ENCODE measurements around the gene CLIC6. TPM values are rescaled to one million over a fixed set of nuclear protein-coding genes. Genes with fewer than 3 reads are reported as not detected.
A peak's percentile ranks its signal among the peaks of the same experiment; 100 is the strongest.

Gene CLIC6
- polyA plus RNA-seq, 6 donors from 2014 or later: not detected

DNA sequence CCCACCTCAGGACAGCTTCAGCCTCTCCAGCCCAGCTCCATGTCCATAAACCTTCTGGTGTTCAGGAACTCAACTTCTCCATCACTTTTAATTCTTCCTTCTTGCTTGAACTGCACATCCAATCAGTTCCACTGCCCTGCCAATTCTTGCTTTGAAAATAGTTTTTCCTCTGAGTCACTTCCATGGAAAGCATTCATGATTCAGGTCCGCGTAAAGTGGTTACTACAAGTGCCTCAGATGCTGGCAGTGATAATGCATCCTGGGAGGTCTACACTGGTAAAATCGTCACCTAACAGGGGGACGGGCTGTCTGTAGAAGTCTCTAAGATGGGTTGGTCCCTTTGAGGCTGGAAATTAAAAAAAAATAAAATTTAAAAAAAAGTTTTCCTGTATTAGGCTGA is 27.9 kb upstream of the CLIC6 start:
- ATAC-seq (ENCODE audit: low read depth in 2 of 2) (no peak), DNase-seq (no peak)
- no peak overlapping the region for H3K27ac Mint-ChIP-seq
- peaks cover 24 to 26% (median 25%) of the 10 kb centered on the region in 3 donors for H3K4me1 Mint-ChIP-seq
- no peaks in the 10 kb centered on the region for H3K27me3 Mint-ChIP-seq
- no peak overlapping the region for H3K4me3 Mint-ChIP-seq
- H3K36me3 Mint-ChIP-seq: no peaks in the 10 kb centered on the region
- H3K9me3 Mint-ChIP-seq: peaks cover 0 to 1% (median 0%) of the 10 kb centered on the region in 7 donors

DNA sequence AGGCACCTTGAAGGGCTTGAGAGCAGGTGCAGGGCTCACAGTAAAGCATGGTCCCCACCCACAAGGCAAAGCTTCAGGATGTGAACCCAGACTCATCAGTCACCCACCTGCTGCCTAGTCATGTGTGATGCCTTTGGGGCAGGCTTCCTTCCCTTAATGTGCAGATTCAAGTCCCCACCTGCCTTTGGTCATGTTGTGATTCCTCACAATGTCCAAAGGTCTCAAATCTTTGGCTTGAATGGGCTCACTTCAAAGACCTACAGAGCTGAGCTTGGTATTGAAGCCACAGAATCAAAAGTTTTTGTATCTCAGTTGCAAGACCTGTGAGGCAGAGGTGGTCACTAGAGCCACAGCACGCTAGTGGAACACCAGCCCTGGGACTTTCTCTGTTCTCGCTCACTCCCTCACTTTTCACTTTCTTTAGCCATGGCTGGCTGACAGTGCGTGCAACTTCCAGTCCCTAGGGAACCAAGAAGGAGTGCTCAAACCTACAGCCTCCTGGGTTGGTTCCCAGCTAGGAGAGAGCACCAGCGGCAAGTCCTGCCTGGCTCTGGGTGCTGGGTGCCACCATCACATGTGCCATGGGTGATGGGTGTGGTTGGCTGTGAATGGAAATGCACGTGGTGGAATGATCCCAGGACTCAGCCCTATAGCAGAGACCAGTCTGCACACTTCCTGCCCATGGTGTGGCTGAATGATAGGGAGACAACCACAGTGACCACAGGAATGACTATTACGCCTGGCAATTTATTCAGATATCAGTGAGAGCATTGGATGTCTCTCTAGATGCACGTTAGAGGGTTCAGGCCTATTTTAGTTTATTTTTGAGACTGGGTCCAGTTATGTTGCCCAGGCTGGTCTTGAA is 26.4 kb upstream of the CLIC6 start:
- H3K27ac Mint-ChIP-seq: peak overlapping the region in 2 of 6 donors; percentile 56 to 85

DNA sequence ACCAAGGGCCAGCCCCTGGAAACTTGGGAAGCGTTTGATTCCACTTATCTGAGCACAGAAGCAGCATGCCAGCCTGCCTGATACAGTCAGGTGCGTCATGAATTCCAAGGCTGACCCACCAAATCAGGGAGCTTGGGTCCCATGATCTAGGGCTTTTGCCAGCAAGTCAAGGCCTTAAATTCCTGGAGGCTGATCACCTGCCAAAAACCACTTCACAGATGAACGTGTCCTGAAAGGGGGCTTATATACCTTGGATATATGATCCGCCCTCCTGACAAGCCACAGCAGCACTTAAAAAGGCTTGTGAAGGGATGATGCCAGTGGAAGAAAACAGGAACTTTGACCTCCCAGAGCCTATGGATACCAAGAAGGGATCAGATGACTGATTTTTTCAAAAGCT is 24.0 kb upstream of the CLIC6 start:
- H3K4me1 Mint-ChIP-seq: peaks cover 24 to 30% (median 26%) of the 10 kb centered on the region in 3 donors
- H3K27ac Mint-ChIP-seq: no peak overlapping the region

More for the DNA sequence above, 26.4 kb upstream of the CLIC6 start:
- peaks cover 24 to 26% (median 25%) of the 10 kb centered on the region in 3 donors for H3K4me1 Mint-ChIP-seq
- H3K36me3 Mint-ChIP-seq: no peaks in the 10 kb centered on the region
- no peaks in the 10 kb centered on the region for H3K9me3 Mint-ChIP-seq
- peak overlapping the region in 2 of 8 donors; percentile 12 to 54 for H3K4me3 Mint-ChIP-seq
- peaks cover 0 to 5% (median 4%) of the 10 kb centered on the region in 3 donors for H3K27me3 Mint-ChIP-seq
- peak; percentile 60 to 63 for ATAC-seq (ENCODE audit: low read depth in 2 of 2)
- no peak for DNase-seq

DNA sequence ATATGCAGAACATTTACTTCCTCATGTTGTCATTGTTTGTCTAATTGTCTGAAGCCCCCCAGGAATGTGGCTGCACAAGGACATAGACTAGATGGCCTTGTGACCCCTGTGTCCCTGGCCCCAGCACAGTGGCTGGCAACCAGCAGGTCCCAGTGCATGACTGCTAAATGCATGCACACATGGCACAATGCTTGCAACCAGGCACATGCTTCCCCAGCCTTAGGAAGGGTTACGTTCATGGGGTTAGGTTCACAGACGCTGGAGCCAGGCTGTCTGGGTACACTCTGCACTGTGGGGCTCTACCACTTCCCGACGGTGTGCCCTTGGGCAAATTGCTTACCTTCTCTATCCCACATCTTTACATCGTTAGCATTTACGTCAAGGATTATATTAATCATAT is 21.2 kb upstream of the CLIC6 start:
- ATAC-seq (ENCODE audit: low read depth in 2 of 2): no peak

More for the DNA sequence above, 24.0 kb upstream of the CLIC6 start:
- ATAC-seq (ENCODE audit: low read depth in 2 of 2): no peak
- Mint-ChIP-seq H3K4me3 (no peak overlapping the region), H3K27me3 (peaks cover 16 to 26% (median 17%) of the 10 kb centered on the region in 3 donors), H3K9me3 (peaks cover 0 to 4% (median 0%) of the 10 kb centered on the region in 7 donors), H3K36me3 (no peaks in the 10 kb centered on the region)
- DNase-seq: no peak

DNA sequence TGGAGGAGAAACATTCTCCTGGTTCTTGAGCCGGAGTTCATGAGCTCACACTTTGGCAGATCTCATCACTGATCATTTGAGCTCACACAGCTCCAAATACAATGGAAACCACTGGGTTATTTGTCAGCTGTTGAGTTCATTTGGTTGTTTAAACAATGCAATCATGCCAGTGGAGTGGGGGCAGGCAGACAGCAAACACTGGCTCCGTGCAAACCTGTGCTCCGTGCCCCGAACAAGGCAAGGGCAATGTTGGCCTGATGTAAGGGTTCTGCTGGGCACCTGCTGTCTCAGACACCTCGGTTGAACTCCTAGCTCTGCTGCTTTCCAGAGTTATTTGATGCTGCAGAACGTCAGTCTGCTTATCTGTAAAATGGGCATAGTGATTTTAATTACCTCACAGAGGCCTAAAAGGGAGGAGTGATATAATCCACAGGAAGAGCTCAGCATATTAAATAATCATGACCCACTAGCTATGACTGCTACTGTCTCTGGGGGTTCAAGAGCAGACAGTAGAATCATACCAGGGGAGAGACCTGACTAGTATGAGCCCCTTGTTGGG is 20.0 kb upstream of the CLIC6 start:
- Mint-ChIP-seq H3K9me3 (peaks cover 3 to 37% (median 20%) of the 10 kb centered on the region in 7 donors), H3K4me1 (peaks cover 0 to 5% (median 0%) of the 10 kb centered on the region in 3 donors), H3K36me3 (peaks cover 17 to 20% of the 10 kb centered on the region in 2 donors), H3K27ac (no peak overlapping the region), H3K4me3 (no peak overlapping the region), H3K27me3 (peaks cover 25 to 39% (median 31%) of the 10 kb centered on the region in 3 donors)
- DNase-seq: no peak
- no peak for ATAC-seq (ENCODE audit: low read depth in 2 of 2)

More for the DNA sequence above, 21.2 kb upstream of the CLIC6 start:
- DNase-seq: no peak
- H3K36me3 Mint-ChIP-seq: peaks cover 8% of the 10 kb centered on the region in 2 donors
- peaks cover 0 to 25% (median 11%) of the 10 kb centered on the region in 7 donors for H3K9me3 Mint-ChIP-seq
- H3K27ac Mint-ChIP-seq: peak overlapping the region in 1 of 6 donors; percentile 4
- no peak overlapping the region for H3K4me3 Mint-ChIP-seq
- peaks cover 19 to 26% (median 21%) of the 10 kb centered on the region in 3 donors for H3K27me3 Mint-ChIP-seq
- peaks cover 2 to 8% (median 8%) of the 10 kb centered on the region in 3 donors for H3K4me1 Mint-ChIP-seq

DNA sequence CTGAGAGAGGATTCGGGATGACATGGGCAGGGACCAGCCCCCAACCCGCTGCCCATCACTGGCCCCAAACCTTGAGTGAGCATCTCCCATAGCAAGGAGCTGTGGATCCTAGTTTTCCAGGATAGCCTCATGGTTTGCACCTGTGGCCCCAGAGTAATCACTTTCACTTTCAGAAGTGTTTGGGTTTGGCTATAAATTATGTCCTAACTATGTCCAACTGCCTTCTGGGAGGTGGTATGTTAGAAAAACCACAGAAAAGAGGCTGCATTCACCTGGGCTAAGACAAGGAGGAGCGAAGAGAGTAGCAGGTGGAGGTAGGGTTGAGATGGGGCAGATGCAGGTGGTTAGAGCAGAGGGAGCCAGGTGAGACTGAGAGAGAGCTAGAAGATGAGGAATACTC is 19.4 kb upstream of the CLIC6 start:
- Mint-ChIP-seq H3K4me3 (no peak overlapping the region), H3K27me3 (peaks cover 25 to 43% (median 31%) of the 10 kb centered on the region in 3 donors), H3K9me3 (peaks cover 3 to 39% (median 20%) of the 10 kb centered on the region in 7 donors), H3K36me3 (peaks cover 20 to 21% of the 10 kb centered on the region in 2 donors), H3K27ac (no peak overlapping the region), H3K4me1 (peaks cover 0 to 5% (median 0%) of the 10 kb centered on the region in 3 donors)
- DNase-seq (no peak), ATAC-seq (ENCODE audit: low read depth in 2 of 2) (no peak)

DNA sequence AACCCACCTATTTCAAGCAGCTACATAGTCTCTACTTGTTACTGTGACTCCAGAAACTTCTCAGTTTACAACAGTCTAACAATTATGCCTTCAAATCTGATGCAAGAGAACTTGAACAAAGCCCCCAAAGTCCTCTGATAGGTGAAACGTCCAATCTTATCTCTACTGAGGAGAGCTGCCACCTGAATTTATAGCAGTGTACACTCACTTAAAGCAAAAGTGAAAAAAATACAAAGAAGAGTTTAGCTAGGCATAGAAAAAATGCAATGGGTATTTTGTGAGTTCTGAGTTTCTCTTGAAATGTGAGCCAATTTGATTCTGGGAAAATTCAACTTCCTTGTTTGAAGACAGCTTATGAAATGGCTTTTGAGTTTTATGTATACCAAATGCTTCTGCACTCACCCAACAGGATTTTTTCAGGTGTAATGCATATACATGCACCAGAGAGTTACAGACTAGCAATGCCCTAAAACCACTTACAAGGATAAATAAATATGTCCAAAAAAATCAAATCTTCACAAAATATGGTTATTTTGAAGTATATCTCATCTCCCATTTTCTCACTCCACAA is 17.8 kb upstream of the CLIC6 start:
- Mint-ChIP-seq H3K9me3 (peaks cover 3 to 39% (median 20%) of the 10 kb centered on the region in 7 donors), H3K27me3 (peaks cover 25 to 45% (median 31%) of the 10 kb centered on the region in 3 donors), H3K36me3 (peaks cover 20 to 21% of the 10 kb centered on the region in 2 donors), H3K27ac (no peak overlapping the region), H3K4me3 (no peak overlapping the region), H3K4me1 (peaks cover 0 to 5% (median 0%) of the 10 kb centered on the region in 3 donors)
- DNase-seq: no peak
- no peak for ATAC-seq (ENCODE audit: low read depth in 2 of 2)

DNA sequence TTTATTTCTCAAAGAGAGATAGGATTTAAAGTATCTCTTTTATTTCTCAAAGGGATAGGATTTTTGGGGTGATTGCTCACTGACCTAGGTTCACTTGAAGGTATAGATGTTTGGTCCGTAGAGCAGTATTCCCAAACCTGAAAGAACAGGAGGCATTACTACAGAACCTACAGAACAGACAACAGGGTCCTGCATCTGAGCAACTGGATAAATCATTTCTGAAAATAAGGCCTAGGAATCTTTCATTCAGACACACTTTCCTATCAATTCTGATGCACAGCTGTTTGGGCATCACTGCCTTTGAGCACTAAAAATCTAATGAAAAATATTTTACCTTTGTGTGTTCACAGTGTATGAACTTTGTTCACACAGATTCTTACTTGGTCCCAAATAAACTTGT is 17.2 kb upstream of the CLIC6 start:
- Mint-ChIP-seq H3K9me3 (peaks cover 3 to 39% (median 20%) of the 10 kb centered on the region in 7 donors), H3K4me1 (peaks cover 0 to 5% (median 0%) of the 10 kb centered on the region in 3 donors), H3K27me3 (peaks cover 30 to 52% (median 36%) of the 10 kb centered on the region in 3 donors), H3K36me3 (peaks cover 20 to 21% of the 10 kb centered on the region in 2 donors), H3K27ac (no peak overlapping the region), H3K4me3 (no peak overlapping the region)
- DNase-seq (no peak), ATAC-seq (ENCODE audit: low read depth in 2 of 2) (no peak)

DNA sequence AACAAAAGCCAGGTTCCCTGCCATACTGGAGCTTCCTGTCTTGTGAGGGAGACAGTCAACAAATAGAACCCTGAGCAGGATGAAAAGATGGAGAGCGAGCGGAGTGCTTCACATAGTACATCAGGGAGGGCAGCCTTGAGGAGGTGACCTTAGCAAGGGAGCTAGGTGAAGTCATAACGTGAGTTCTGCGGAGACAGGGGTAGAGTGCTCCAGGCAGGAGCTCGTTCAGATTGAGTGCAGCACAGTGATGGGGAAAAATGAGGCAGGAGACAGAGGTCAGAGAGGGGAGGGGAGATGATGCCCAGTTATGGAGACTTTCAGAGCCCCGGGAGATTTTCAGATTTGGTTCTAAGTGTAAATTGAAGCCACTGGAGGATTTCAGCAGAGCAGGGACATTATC is 15.3 kb upstream of the CLIC6 start:
- peaks cover 20 to 21% of the 10 kb centered on the region in 2 donors for H3K36me3 Mint-ChIP-seq
- peaks cover 39 to 52% (median 41%) of the 10 kb centered on the region in 3 donors for H3K27me3 Mint-ChIP-seq

DNA sequence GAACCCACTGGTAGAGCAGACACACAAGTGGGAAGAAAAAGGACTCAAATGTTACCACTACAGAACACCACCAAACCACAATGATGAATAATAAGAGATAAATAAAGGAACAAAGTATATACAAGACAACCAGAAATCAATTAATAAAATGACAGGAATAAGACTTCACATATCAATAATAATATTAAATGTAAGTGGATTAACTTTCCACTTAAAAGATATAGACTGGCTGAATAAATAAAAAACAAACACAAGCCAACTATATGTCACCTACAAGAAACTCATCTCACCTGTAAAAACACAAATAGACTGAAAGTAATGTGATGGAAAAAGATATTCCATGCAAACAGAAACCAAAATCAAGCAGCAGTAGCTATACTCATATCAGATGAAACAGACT is 6.9 kb upstream of the CLIC6 start:
- ATAC-seq (ENCODE audit: low read depth in 2 of 2): no peak
- peaks cover 19 to 35% (median 32%) of the 10 kb centered on the region in 7 donors for H3K9me3 Mint-ChIP-seq

More for the DNA sequence above, 15.3 kb upstream of the CLIC6 start:
- DNase-seq (no peak), ATAC-seq (ENCODE audit: low read depth in 2 of 2) (no peak)
- H3K4me3 Mint-ChIP-seq: no peak overlapping the region
- H3K4me1 Mint-ChIP-seq: peaks cover 0 to 5% (median 0%) of the 10 kb centered on the region in 3 donors
- H3K27ac Mint-ChIP-seq: no peak overlapping the region
- peaks cover 3 to 39% (median 20%) of the 10 kb centered on the region in 7 donors for H3K9me3 Mint-ChIP-seq

DNA sequence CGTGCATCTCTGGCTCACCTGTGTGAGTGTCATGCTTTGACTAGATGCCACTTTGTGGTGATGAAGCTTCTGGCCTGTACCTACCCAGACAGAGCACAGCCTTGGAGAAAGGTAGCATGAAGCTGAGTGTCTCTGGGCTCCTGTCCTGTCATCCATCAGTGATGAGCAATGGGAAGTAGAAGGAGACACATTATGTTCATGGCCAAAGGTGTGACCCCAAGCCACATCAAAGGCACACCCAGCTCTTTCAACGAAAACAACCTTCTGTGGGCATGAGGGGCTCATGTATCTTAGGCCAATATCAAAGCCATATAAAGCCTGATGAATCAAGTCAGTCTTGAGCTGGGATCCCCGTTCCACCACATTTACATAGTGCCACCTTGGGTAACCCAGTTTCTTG is 1.0 kb upstream of the CLIC6 start:
- Mint-ChIP-seq H3K27me3 (peaks cover 36 to 63% (median 55%) of the 10 kb centered on the region in 3 donors), H3K4me1 (peaks cover 3 to 17% (median 12%) of the 10 kb centered on the region in 3 donors), H3K27ac (peak overlapping the region in 1 of 6 donors; percentile 62), H3K4me3 (peak overlapping the region in 2 of 8 donors; percentile 12 to 37), H3K9me3 (peaks cover 0 to 5% (median under 1%) of the 10 kb centered on the region in 7 donors), H3K36me3 (no peaks in the 10 kb centered on the region)
- DNase-seq (no peak), ATAC-seq (ENCODE audit: low read depth in 2 of 2) (no peak)

More for the DNA sequence above, 6.9 kb upstream of the CLIC6 start:
- no peak overlapping the region for H3K4me3 Mint-ChIP-seq
- H3K36me3 Mint-ChIP-seq: peaks cover 16 to 32% of the 10 kb centered on the region in 2 donors
- DNase-seq: no peak
- no peak overlapping the region for H3K27ac Mint-ChIP-seq
- no peaks in the 10 kb centered on the region for H3K4me1 Mint-ChIP-seq
- H3K27me3 Mint-ChIP-seq: peaks cover 41 to 65% (median 56%) of the 10 kb centered on the region in 3 donors

DNA sequence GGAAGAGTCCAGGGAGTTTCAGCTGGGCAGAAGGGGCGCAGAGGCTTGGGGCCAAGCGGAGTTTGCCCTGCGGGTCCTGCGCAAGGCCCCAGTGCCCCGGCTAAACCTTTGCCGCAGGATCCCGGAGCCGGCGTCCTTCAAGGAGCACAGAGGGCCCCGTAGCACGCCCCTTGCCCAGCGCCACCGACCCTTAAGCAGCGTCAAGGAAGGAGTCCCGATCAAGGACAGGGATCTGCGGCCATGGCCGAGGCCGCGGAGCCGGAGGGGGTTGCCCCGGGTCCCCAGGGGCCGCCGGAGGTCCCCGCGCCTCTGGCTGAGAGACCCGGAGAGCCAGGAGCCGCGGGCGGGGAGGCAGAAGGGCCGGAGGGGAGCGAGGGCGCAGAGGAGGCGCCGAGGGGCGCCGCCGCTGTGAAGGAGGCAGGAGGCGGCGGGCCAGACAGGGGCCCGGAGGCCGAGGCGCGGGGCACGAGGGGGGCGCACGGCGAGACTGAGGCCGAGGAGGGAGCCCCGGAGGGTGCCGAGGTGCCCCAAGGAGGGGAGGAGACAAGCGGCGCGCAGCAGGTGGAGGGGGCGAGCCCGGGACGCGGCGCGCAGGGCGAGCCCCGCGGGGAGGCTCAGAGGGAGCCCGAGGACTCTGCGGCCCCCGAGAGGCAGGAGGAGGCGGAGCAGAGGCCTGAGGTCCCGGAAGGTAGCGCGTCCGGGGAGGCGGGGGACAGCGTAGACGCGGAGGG is 520 bp downstream of the CLIC6 start:
- no peak for DNase-seq

More for the DNA sequence above, 520 bp downstream of the CLIC6 start:
- no peak overlapping the region for H3K27ac Mint-ChIP-seq
- peak overlapping the region in 3 of 8 donors; percentile 51 to 71 (median 68) for H3K4me3 Mint-ChIP-seq
- peaks cover 33 to 68% (median 57%) of the 10 kb centered on the region in 3 donors for H3K27me3 Mint-ChIP-seq
- ATAC-seq (ENCODE audit: low read depth in 2 of 2): peak; percentile 20 to 21
- no peaks in the 10 kb centered on the region for H3K9me3 Mint-ChIP-seq
- no peaks in the 10 kb centered on the region for H3K36me3 Mint-ChIP-seq
- peaks cover 3 to 17% (median 12%) of the 10 kb centered on the region in 3 donors for H3K4me1 Mint-ChIP-seq
